Measurements from ENCODE around the gene IRF3.

Gene IRF3

DNA sequence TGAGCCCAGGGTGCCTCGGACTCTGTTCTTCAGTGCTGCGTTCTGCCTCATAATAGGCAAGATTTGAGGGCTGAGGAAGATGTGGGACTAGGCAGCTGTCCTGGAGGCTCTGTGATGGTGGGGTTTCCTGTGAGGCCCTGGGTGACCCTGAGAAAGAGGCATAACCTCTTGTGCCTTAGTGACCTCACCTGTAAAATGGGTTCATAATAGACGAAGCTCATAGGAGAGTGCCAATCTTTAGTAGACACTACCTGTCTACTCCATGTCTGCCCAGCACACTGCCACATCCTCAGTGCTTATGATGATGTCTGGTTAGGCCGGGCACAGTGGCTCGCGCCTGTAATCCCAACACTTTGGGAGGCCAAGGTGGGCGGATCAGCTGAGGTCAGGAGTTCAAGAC is 49.1 kb downstream of the IRF3 start:
- DNase-seq (ENCODE audit: low spot score): no peak

DNA sequence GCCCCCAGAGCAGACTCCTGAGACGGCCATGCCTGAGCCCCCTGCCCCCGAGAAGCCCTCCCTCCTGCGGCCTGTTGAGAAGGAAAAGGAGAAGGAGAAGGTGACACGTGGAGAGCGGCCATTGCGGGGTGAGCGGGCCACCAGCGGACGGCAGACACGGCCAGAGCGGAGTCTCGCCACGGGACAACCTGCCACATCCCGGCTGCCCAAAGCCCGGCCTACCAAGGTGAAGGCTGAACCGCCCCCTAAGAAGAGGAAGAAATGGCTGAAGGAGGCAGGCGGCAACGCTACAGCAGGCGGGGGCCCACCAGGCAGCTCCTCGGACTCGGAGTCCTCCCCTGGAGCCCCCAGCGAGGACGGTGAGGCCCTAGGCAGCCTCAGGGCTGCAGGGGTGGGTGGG is 49.8 kb downstream of the IRF3 start:
- DNase-seq (ENCODE audit: low spot score): no peak

DNA sequence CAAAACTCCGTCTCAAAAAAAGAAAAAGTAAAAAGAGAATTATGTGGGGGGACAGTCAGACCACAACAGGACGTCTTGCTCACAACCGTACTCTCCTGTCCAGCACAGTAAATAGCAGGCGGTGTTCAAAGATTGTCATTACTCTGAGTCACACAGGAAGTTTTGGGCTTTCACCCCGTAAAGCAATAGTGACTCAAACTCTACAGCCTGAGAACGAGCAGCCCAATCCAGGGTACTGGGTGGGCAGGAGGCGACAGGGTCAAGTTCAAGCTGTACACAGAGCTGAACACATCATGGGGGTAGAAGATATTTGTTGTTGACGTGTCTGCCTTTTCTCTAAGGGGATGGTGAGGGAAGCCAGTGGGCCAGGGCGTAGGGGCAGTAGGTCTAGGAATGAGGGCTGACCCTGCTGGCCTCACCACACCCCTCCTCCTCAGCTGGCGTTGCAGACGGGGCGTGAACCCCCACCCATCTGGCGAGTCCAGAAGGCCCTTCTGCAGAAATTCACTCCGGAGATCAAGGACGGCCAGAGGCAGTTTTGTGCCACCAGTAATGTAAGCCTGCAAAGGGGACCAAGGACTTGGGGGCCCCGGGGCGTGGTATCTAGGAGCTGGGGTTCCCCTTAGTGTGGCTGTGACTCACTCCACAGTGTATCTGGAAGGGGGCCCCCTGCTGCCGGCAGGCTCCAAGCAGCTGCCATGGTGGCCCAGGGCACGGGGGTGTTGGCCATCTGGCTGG is 51.4 kb downstream of the IRF3 start:
- no peak for DNase-seq (ENCODE audit: low spot score)

DNA sequence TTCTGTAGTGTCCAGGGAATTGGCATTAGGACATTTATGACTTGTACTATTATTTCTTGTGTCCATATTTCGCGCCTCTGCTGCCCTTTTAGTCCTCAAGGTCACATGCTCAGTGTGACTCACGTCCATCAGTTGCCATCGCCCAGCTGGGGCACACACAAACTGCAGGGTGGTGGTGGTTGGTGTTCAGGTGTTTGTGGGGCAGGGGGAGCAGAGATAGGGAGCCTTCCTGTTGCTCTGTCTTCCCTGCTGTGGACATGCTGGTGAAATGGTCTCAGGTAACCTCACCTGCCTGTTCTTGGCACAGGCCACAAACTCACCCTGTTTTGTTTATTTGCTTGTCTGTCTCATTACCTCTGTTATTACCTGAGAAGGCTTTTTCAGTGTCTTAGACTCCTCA is 52.3 kb downstream of the IRF3 start:
- DNase-seq (ENCODE audit: low spot score): no peak
